Measurements from ENCODE around the gene ATXN1L. TPM values are rescaled to one million over a fixed set of nuclear protein-coding genes. Genes with fewer than 3 reads are reported as not detected.

Gene ATXN1L
- total and polyA plus RNA-seq, 2 donors (not counting 1 experiment from before 2014, with no cell fraction given) = 21.3 to 39.5 TPM

GRCh38 chr16:71883849-71884638 lies 38.3 kb downstream of the ATXN1L start, which contains the start of gene ZNF821:
ZNF821 (minus strand) TSS chr16:71884182; CDS start chr16:71879946, 4,236 bp downstream.
- Histone ChIP-seq H2AFZ (ENCODE audit: insufficient read depth, low read depth, low read length, poor library complexity, severe bottlenecking) (peak within 1 kb of the TSS; percentile 99), H3K27me3 (replicated peaks in 1 of 4; ENCODE audit: control extremely low read depth in 1 of 4, control insufficient read depth in 3 of 4, insufficient read depth in 4 of 4, low read length in 3 of 4) (no peaks in the 10 kb centered on the region), H3K36me3 (replicated peaks in 1 of 2; ENCODE audit: control extremely low read depth in 1 of 2, control insufficient read depth in 1 of 2, extremely low read depth in 1 of 2, insufficient read depth in 2 of 2, low read length in 1 of 2) (peaks cover 0 to 15% of the 10 kb centered on the region in 2 experiments), H3K4me1 (ENCODE audit: control insufficient read depth in 2 of 2, insufficient read depth in 2 of 2, low read length in 2 of 2) (peaks cover 33 to 43% of the 10 kb centered on the region in 2 donors), H3K79me2 (ENCODE audit: control insufficient read depth, insufficient read depth, low read length) (peaks cover 25% of the 10 kb centered on the region), H3K4me3 (ENCODE audit: control extremely low read depth in 1 of 5, extremely low read depth in 1 of 5, insufficient read depth in 1 of 5, low read depth in 2 of 5, low read length in 4 of 5) (peak within 1 kb of the TSS; percentile 76 to 98 (median 86)), H3K4me2 (replicated peaks; ENCODE audit: low read depth, low read length, poor library complexity, severe bottlenecking) (peak within 1 kb of the TSS; percentile 97), H3K27ac (ENCODE audit: low read length in 2 of 2) (peak within 1 kb of the TSS; percentile 89 to 91), H4K20me1 (ENCODE audit: control insufficient read depth, insufficient read depth, low read length, poor library complexity, severe bottlenecking) (no peaks in the 10 kb centered on the region), H3K9ac (ENCODE audit: low read length) (peak within 1 kb of the TSS; percentile 94), H3K9me3 (ENCODE audit: control extremely low read depth in 1 of 3, control insufficient read depth in 2 of 3, insufficient read depth in 1 of 3, low read length in 2 of 3) (no peaks in the 10 kb centered on the region)
- POLR2A ChIA-PET = interaction anchor here (0.6 to 4.5 kb wide), 7 partner anchors 10 to 726 kb away, joined by 3 to 47 read pairs (median 9); partner anchors contain the start of genes AP1G1 and IST1
- Mint-ChIP-seq H3K27me3 (no peaks in the 10 kb centered on the region), H3K4me1 (peaks cover 43% of the 10 kb centered on the region), H3K4me3 (peak within 1 kb of the TSS; percentile 96), H3K27ac (peak within 1 kb of the TSS; percentile 96), H3K9me3 (ENCODE audit: insufficient read depth) (no peaks in the 10 kb centered on the region)
- under 1% methylated on average over 69 of the region's 85 CpGs for WGBS (ENCODE audit: insufficient coverage)
- TF ChIP-seq EZH2 (IDR thresholded peaks at IDR 0.05; ENCODE audit: borderline replicate concordance, insufficient read depth, low read depth, low read length, poor library complexity, severe bottlenecking) (no peak), CTCF (IDR thresholded peaks at IDR 0.05) (peak; percentile 66)
- CTCF ChIA-PET = interaction anchor here (0.6 to 4.2 kb wide), 24 partner anchors 10 to 1425 kb away, joined by 3 to 69 read pairs (median 7); partner anchors contain the start of genes AP1G1 and IST1
- intact Hi-C loops (cut with micrococcal nuclease) = loop anchor here (1.0 to 5.0 kb wide), 3 partner anchors 11 to 159 kb away; partner anchors contain the start of genes DHODH, IST1 and PHLPP2
- DNase-seq (peak; percentile 89), ATAC-seq (ENCODE audit: low read depth) (peak; percentile 69)

Data from B cell (primary cell).